HCT116 (cell line): ENCODE measurements around the gene KRT73. TPM values are rescaled to one million over a fixed set of nuclear protein-coding genes. Genes with fewer than 3 reads are reported as not detected.

Experiments
- ATAC-seq: fragments of 200-7000 bp; cut with Tn5 transposase; 2 replicates; pipeline ENCODE4 v1.9.1; 2020; ENCODE audit warnings: mild to moderate bottlenecking, moderate library complexity
- BruUV-seq: library from RNA; stranded (reverse); fragments of 400-500 nt; replicated peaks from 2 replicates; lab custom pipeline; 2021; lab: Mats Ljungman, UMichigan
- CTCF ChIA-PET: fragments of 300-600 bp; sonication (Branson Sonifier 250); formaldehyde crosslinking; loops from one replicate; lab custom pipeline; 2021; ENCODE audit warnings: antibody characterized with exemption; lab: Charles Lee
- POLR2A ChIA-PET: fragments of 300-600, 350-600 bp; sonication (Branson Sonifier 250); formaldehyde crosslinking; loops from one replicate; lab custom pipeline; 2021; ENCODE audit warnings: antibody characterized with exemption; lab: Charles Lee
- RAD21 ChIA-PET, 2 experiments: fragments of 300-600 bp; sonication (Branson Sonifier 250); formaldehyde crosslinking; loops; one replicate each; lab custom pipeline; 2023; ENCODE audit warnings: low total read pairs in 2 of 2; ENCODE audit not compliant: uncharacterized antibody in 2 of 2, unreplicated experiment in 2 of 2, low non-redundant PET in 1 of 2; lab: Charles Lee
- DNase-seq: peaks from one replicate; pipeline ENCODE4 v3.0.0-alpha.2; 2010; ENCODE audit warnings: low read depth, low spot score
- H2AFZ ChIP-seq: fragments of 200-600 bp; shearing (Covaris generic), sonication (generic); 2 replicates; pipeline ENCODE4 v1.6.1; 2017; ENCODE audit warnings: low read depth, mixed run types, mixed read lengths, antibody characterized with exemption, low read length; ENCODE audit not compliant: poor library complexity, severe bottlenecking
- H3K27ac ChIP-seq: 2 replicates; pipeline ENCODE4 v1.5.1; 2012; ENCODE audit warnings: low read depth, low read length
- H3K27me3 ChIP-seq: fragments of 200-600 bp; sonication (generic); 2 replicates; pipeline ENCODE4 v1.6.1; 2016; ENCODE audit warnings: mixed run types, low read length, mixed read lengths; ENCODE audit not compliant: insufficient read depth
- H3K36me3 ChIP-seq, 2 experiments: fragments of 200-500 bp in 1 of 2; fragments of 200-600 bp in 1 of 2; sonication (Bioruptor generic) in 1 of 2; sonication (generic) in 1 of 2; 2 replicates each; pipeline versions ENCODE4 v1.5.1 to v1.6.1; 2014 to 2016; ENCODE audit warnings: low read length in 2 of 2, inconsistent platforms in 1 of 2, mixed read lengths in 1 of 2, mixed run types in 1 of 2; ENCODE audit not compliant: insufficient read depth in 2 of 2, control insufficient read depth in 1 of 2
- H3K4me1 ChIP-seq, 2 experiments: fragments of 200-600 bp in 1 of 2; sonication (generic) in 1 of 2; 2 replicates each; pipeline versions ENCODE4 v1.5.1 to v1.6.1; 2012 to 2017; ENCODE audit warnings: low read length in 2 of 2, inconsistent platforms in 1 of 2, mild to moderate bottlenecking in 1 of 2, mixed read lengths in 1 of 2, mixed run types in 1 of 2, moderate library complexity in 1 of 2; ENCODE audit not compliant: insufficient read depth in 2 of 2, control insufficient read depth in 1 of 2
- H3K4me2 ChIP-seq: fragments of 200-600 bp; sonication (generic); 2 replicates; pipeline ENCODE4 v1.6.1; 2017; ENCODE audit warnings: mixed run types, low read length, mixed read lengths
- H3K4me3 ChIP-seq, 2 experiments: fragments of 200-600 bp in 1 of 2; sonication (generic) in 1 of 2; replicated peaks in 1 of 2; 2 replicates each; pipeline ENCODE4 v1.5.1; 2011 to 2016; ENCODE audit warnings: low read length in 2 of 2, control low read depth in 1 of 2, low read depth in 1 of 2, mild to moderate bottlenecking in 1 of 2, mixed read lengths in 1 of 2, mixed run types in 1 of 2
- H3K79me2 ChIP-seq: fragments of 200-600 bp; sonication (generic); 2 replicates; pipeline ENCODE4 v1.6.1; 2017; ENCODE audit warnings: mild to moderate bottlenecking, mixed run types, low read length, moderate library complexity, mixed read lengths; ENCODE audit not compliant: insufficient read depth
- H3K9ac ChIP-seq: fragments of 200-600 bp; sonication (generic); 2 replicates; pipeline ENCODE4 v1.6.1; 2016; ENCODE audit warnings: low read length, mixed read lengths
- H3K9me2 ChIP-seq: fragments of 200-600 bp; sonication (generic), shearing (Covaris generic); 2 replicates; pipeline ENCODE4 v1.6.1; 2017; ENCODE audit warnings: mixed run types, mild to moderate bottlenecking, moderate library complexity; ENCODE audit not compliant: insufficient read depth
- H3K9me3 ChIP-seq, 2 experiments: fragments of 200-500 bp in 1 of 2; fragments of 200-600 bp in 1 of 2; sonication (Bioruptor generic) in 1 of 2; sonication (generic) in 1 of 2; 2 replicates each; pipeline ENCODE4 v1.6.1; 2014 to 2017; ENCODE audit warnings: low read length in 2 of 2, mixed read lengths in 2 of 2, inconsistent platforms in 1 of 2, low read depth in 1 of 2, mild to moderate bottlenecking in 1 of 2, mixed run types in 1 of 2, moderate library complexity in 1 of 2; ENCODE audit not compliant: control insufficient read depth in 1 of 2, insufficient read depth in 1 of 2
- H4K20me1 ChIP-seq: fragments of 200-600 bp; sonication (generic), shearing (Covaris generic); 2 replicates; pipeline ENCODE4 v1.6.1; 2017; ENCODE audit warnings: mixed run types, mild to moderate bottlenecking, moderate library complexity; ENCODE audit not compliant: insufficient read depth
- ATF3 ChIP-seq: IDR thresholded peaks from 2 replicates; pipeline ENCODE4 v1.6.1; 2012
- CTCF ChIP-seq, 3 experiments: fragments of 200-600 bp in 1 of 3; sonication (generic) in 1 of 3; IDR thresholded peaks in 2 of 3; conservative IDR thresholded peaks in 1 of 3; 2 replicates each; pipeline ENCODE4 v1.5.1; 2012 to 2017; ENCODE audit warnings: low read depth in 2 of 3, low read length in 2 of 3, antibody characterized with exemption in 1 of 3, borderline replicate concordance in 1 of 3, control low read depth in 1 of 3, mild to moderate bottlenecking in 1 of 3, mixed read lengths in 1 of 3, mixed run types in 1 of 3, moderate library complexity in 1 of 3; ENCODE audit not compliant: insufficient read depth in 1 of 3
- EGR1 ChIP-seq: IDR thresholded peaks from 2 replicates; pipeline ENCODE4 v1.6.1; 2012; ENCODE audit warnings: low read depth
- ELF1 ChIP-seq: IDR thresholded peaks from 2 replicates; pipeline ENCODE4 v1.6.1; 2012; ENCODE audit warnings: low read depth, borderline replicate concordance
- EZH2phosphoT487 ChIP-seq: fragments of 200-600 bp; IDR thresholded peaks from 2 replicates; pipeline ENCODE4 v1.6.1; 2018; ENCODE audit warnings: antibody characterized with exemption, borderline replicate concordance
- JUND ChIP-seq: IDR thresholded peaks from 2 replicates; pipeline ENCODE4 v1.6.1; 2012
- MAX ChIP-seq: IDR thresholded peaks from 2 replicates; pipeline ENCODE4 v1.6.1; 2012
- POLR2A ChIP-seq: IDR thresholded peaks from 2 replicates; pipeline ENCODE4 v1.7.0; 2011; ENCODE audit warnings: borderline replicate concordance; ENCODE audit not compliant: insufficient read depth, insufficient read length; ENCODE audit errors: extremely low read depth
- POLR2AphosphoS5 ChIP-seq: IDR thresholded peaks from 2 replicates; pipeline ENCODE4 v1.6.1; 2011; ENCODE audit warnings: mild to moderate bottlenecking, low read depth, low read length, moderate library complexity
- REST ChIP-seq: IDR thresholded peaks from 2 replicates; pipeline ENCODE4 v1.6.1; 2012; ENCODE audit warnings: low read depth
- SIN3A ChIP-seq: IDR thresholded peaks from 2 replicates; pipeline ENCODE4 v1.6.1; 2012; ENCODE audit warnings: low read depth
- YY1 ChIP-seq: IDR thresholded peaks from 2 replicates; pipeline ENCODE4 v1.6.1; 2011; ENCODE audit warnings: low read length, low read depth, moderate library complexity, mild to moderate bottlenecking; ENCODE audit not compliant: insufficient replicate concordance; ENCODE audit errors: extremely low read depth
- ZFX ChIP-seq: fragments of 450-650 bp; IDR thresholded peaks from 2 replicates; pipeline ENCODE4 v1.6.1; 2017
- ZNF274 ChIP-seq: fragments of 200-500 bp; sonication (Bioruptor generic); IDR thresholded peaks from 2 replicates; pipeline ENCODE4 v1.6.1; 2014; ENCODE audit warnings: mild to moderate bottlenecking, low read depth, low read length, inconsistent platforms
- intact Hi-C: fragments of 100-400 bp; cut with micrococcal nuclease; formaldehyde crosslinking; loops from 2 replicates; pipeline ENCODE4 v1.10.0; 2022
- total RNA-seq: library from RNA; stranded (reverse); gene quantifications from one replicate; pipeline ENCODE4 v1.2.1, GENCODE V29; 2021; ENCODE audit not compliant: unreplicated experiment

The KRT73 gene
- total RNA-seq, 1 experiment from 2014 or later, result not detected

- H3K9me3 ChIP-seq, result no peaks in the 10 kb centered on the region
- H3K4me2 ChIP-seq, result no peak overlapping the region
- H4K20me1 ChIP-seq, result no peaks in the 10 kb centered on the region
- POLR2A ChIA-PET, result no interaction called here
- no peaks in the 10 kb centered on the region for H3K36me3 ChIP-seq
- TF ChIP-seq SIN3A (no peak), JUND (no peak), ATF3 (no peak)
- H3K27me3 ChIP-seq, result no peaks in the 10 kb centered on the region
- intact Hi-C loops, result no loop called here
- H3K79me2 ChIP-seq, result no peaks in the 10 kb centered on the region
- no peaks in the 10 kb centered on the region for H3K9me2 ChIP-seq
- DNase-seq, result no peak
- no TSS peak for BruUV-seq
- no peaks in the 10 kb centered on the region for H3K4me1 ChIP-seq
- no peak overlapping the region for H2AFZ ChIP-seq
- H3K9ac ChIP-seq, result no peak overlapping the region
- no peak for ATAC-seq
- H3K27ac ChIP-seq, result no peak overlapping the region
- RAD21 ChIA-PET, result no interaction called here
- CTCF ChIA-PET, result no interaction called here
- no peak overlapping the region for H3K4me3 ChIP-seq
Measured at GRCh38 chr12:52636189-52636588, 17.8 kb upstream of the KRT73 start.

GRCh38 chr12:52634266-52635056, 16.1 kb upstream of the KRT73 start:
- Histone ChIP-seq H2AFZ (no peak overlapping the region), H3K4me3 (no peak overlapping the region), H3K4me1 (no peaks in the 10 kb centered on the region), H3K27ac (no peak overlapping the region), H3K79me2 (no peaks in the 10 kb centered on the region), H3K9me2 (no peaks in the 10 kb centered on the region), H3K9ac (no peak overlapping the region), H3K36me3 (no peaks in the 10 kb centered on the region), H3K4me2 (no peak overlapping the region), H3K9me3 (no peaks in the 10 kb centered on the region), H4K20me1 (no peaks in the 10 kb centered on the region), H3K27me3 (no peaks in the 10 kb centered on the region)
- DNase-seq, result no peak
- POLR2A ChIA-PET, result no interaction called here
- intact Hi-C loops, result no loop called here
- BruUV-seq, result no TSS peak
- ATAC-seq, result no peak
- CTCF ChIA-PET, result no interaction called here
- RAD21 ChIA-PET, result no interaction called here
- TF ChIP-seq EZH2phosphoT487, result no peak
- no peak for TF ChIP-seq ZNF274
- no peak for TF ChIP-seq ZFX
- no peak for TF ChIP-seq MAX
- no peak for TF ChIP-seq ELF1
- no peak for TF ChIP-seq EGR1
- TF ChIP-seq ATF3, result no peak
- no peak for TF ChIP-seq POLR2A
- TF ChIP-seq CTCF (IDR thresholded peaks at IDR 0.05 in 2 of 3, conservative IDR thresholded peaks at IDR 0.05 in 1 of 3; ENCODE audit: borderline replicate concordance in 1 of 3, insufficient read depth in 1 of 3, low read depth in 2 of 3, low read length in 2 of 3), result no peak
- TF ChIP-seq YY1, result no peak
- no peak for TF ChIP-seq POLR2AphosphoS5
- no peak for TF ChIP-seq REST
